HG03439 (cell line): Measurements from ENCODE around the gene LRRK1.

Experiments
- ATAC-seq: cut with Tn5 transposase; IDR thresholded peaks from one replicate; pipeline ENCODE4 v1.9.1; 2021; ENCODE audit warnings: mild to moderate bottlenecking, moderate library complexity; ENCODE audit not compliant: unreplicated experiment

Gene LRRK1

DNA sequence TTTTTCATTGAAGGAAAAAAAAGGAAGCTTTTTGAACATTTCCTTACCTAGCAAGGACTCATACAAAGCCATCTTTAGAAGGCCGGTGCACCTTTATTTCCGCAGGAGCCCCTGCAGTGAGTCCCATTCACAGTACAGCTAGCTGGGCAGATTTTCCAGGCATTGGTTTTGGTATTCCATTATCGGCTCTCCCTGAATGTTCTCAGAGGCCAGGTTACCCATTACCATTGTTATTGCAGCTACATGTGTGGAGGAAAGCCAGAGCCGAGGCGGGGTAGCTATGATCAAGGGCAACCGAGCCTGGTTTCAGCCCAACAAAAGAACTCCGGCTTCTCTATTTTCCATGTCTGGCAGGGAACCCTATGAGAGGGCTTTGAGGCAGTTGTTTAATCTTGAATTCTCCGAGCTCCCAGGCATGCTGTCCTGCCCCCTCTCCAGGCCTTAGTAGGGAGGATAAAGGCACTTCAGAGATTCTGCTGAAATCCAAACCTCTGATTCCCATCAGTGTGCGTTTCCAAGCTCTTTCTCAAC is 100.3 kb downstream of the LRRK1 start:
- no peak for ATAC-seq

DNA sequence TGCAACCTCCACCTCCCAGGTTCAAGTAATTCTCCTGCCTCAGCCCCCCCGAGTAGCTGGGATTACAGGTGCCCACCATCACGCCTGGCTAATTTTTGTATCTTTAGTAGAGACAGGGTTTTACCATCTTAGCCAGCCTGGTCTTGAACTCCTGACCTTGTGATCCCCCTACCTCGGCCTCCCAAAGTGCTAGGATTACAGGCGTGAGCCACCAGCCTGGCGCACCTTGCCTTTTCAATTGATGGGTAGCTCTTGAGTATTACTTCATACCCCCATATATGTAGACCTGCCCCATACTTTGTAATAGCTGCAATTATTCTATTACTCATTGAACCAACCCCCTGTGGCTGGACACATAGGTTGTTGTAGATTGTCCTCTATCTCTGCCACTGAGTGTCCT is 101.3 kb downstream of the LRRK1 start:
- ATAC-seq: no peak

- ATAC-seq: no peak
These were observed 101.8 kb downstream of the LRRK1 start for GRCh38 chr15:101020945-101021344.

- ATAC-seq: no peak
These were observed 103.1 kb downstream of the LRRK1 start for GRCh38 chr15:101022306-101022705.

DNA sequence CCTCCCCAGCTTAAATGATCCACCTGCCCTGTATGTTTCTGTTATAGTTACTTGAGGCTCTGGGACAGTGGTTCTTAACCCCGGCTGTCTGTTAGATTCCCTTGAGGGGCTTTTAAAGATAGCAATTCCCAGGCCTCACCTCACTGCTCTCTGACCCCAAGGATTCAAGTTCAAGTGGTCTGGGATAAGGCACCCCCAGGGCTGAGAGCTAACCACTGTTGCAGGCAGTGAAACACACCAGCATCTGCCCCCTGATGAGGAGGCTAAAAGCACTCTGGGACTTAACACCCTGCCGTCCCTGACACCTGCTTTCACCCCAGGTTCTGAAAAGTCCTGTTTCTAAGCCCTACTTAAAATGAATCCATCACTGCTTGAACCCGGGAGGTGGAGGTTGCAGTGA is 103.7 kb downstream of the LRRK1 start:
- no peak for ATAC-seq

DNA sequence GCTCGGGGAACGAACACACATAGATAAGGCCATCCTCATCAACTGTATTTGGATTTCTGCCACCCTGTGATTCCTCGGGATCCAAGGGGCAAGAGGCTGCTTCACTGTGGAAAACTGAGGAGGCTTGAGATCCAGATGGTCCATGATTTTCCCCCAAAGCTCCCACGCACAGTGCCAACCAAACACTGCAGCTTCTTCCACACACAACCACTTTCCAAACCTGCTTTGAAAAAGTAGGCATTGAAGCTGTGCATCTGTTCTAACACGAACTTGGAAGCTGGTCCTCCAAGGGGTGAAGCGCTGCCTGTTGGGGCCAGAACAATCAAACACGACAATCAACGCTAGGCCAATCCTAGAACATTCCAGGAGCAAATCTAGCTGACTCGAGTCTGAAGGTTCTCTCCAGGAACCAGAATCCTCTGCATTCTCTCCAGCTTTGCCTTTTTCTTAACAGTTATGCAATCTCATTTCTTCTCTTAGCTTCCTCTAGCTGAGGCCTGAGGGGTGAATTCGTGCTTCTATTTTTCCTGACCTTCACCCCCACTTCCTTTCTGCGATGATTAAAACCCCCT is 104.4 kb downstream of the LRRK1 start:
- ATAC-seq: no peak

DNA sequence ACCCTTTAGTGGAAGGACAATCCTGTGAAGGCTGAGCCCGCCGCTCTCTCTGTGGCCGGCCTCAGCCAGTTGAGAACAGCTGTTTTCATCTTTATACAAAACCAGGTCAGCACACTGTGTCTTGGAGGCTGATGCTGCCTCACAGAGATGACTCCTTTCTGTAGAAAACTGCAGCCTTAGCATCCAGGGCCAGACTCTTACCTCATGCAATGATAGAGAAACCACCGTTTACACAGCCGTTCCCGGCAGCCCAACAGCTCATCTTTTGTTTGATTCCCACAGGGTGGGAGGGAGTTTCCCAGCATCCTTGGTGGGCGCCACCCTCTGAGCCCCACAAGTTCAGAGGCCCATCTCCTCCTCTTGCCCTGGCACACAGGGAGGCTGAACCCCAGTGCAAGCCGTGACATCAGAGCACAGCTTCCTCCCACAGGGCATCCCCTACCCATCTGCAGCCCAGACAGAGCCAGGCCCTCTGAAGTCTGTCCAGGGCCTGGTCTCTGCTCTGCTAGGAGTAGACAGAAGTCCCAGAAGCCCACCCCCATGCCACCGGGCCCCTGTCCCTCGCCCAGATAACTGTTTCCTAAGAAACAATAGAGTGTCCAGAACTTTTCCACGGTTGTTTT is 105.0 kb downstream of the LRRK1 start:
- ATAC-seq: no peak

GRCh38 chr15:101024706-101025500 is 105.7 kb downstream of the LRRK1 start:
- ATAC-seq: no peak

DNA sequence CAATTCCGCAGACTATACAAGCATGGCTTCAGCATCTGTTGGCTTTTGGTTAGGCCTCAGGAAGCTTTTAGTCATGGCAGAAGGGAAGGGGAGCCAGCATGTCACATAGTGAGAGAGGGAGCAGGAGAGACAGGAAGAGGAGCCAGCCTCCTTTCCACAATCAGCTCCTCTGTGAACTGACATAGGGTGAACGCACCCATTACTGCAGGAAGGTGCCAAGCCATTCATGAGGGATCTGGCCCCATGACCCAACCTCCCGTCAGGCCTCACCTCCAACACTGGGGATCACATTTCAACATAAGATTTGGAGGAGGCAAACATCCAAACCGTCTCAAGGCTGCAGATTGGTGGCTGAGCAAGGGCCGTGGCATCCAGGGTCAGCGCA is 106.3 kb downstream of the LRRK1 start:
- no peak for ATAC-seq

DNA sequence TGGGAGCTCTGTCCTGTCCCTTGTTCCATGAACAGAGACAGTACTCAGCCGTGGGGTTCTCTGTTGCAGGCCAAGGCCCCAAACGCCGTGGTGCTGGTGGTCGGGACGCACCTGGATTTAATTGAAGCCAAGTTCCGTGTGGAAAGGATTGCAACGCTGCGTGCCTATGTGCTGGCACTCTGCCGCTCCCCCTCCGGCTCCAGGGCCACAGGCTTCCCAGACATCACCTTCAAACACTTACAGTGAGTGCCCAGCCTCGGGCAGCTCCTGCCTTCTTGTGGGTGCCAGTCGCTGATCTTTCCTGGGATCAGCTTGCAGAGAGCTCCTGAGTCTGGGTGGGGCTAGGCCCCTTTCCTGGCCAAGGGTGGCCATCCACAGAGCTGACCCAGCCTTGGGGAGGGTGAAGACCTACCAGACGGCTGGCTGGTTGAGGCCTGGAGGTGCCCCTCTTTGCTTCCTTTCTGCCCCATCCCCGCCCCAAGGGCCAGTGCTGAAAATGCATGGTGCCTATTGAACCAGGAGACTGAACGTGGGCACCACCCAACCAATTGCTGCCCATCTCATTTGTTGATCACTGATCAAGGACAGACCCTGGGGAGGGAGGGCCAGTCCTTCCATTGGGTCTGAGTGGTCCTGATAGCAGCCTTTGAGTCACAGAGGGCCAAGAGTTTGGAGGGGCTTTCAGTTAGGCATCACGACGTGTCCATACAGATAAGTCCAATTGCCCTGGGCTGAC is 106.9 kb downstream of the LRRK1 start:
- ATAC-seq: no peak

DNA sequence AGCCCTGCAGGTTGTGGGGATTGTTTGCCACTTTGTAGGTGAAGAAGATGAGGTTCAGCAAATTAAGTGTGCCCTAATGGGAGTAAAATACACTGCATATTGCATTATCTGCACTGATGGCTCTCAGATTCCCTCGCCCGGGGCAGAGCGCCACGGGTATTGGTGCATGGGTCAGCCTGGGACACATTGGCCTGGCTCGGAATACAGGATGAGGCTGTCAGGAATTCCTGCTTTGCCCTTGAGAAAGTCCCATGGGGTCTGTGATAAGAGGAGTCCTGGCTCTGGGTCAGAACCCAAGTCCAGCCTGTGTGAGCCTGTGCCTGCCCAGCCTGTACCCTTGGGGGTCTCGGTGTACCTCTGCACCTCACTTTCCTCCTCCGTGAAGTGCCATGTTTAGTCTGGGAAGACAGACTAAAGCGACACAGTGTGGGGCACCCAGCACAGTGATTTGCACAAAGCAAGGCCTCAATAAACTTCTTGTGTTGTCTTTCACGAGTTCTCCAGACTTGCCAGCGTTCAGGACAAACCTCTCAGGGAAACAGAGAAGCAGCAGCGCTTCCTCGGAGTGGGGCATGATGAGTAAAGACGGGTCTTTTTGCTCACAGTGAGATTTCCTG is 107.6 kb downstream of the LRRK1 start:
- ATAC-seq: no peak

GRCh38 chr15:101027273-101027901 is 108.2 kb downstream of the LRRK1 start:
- ATAC-seq: no peak

DNA sequence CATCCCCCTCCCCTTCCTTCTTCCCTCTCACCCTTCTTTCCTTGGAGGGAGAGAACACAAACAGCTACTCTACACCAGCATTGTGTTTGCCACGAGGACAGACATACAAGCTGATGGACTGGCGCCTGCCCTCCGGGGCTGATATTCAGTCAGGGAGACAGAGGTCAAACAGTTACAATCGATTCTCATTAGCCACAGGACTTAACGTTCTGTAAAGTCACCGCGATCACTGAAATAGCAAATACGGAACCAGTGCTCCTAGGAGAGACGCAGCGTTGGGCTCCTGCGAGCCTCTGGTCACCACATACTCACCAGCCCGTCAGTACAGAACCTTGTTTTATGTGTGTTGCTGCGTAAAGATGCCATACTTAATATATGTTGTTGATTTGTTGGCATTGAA is 108.8 kb downstream of the LRRK1 start:
- no peak for ATAC-seq

DNA sequence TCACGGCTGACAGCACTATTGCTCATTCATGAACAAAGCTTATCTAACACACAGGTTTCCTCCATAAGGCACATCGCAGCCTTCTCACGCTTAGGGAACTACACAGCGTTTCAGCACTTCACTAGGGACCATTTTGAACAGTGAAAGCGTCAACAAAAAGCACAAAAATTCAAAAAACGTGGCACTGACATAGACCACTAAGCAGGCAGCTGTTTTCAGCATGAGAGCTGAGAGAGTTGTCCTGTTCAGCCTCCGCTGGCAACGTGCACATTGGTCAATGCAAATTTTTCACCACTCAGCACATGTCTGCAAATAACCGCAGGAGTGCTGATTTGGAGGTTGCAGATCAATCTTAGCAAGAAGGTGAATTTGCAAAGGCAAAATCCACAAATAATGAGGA is 109.2 kb downstream of the LRRK1 start:
- no peak for ATAC-seq

GRCh38 chr15:101028772-101029438 is 109.7 kb downstream of the LRRK1 start:
- no peak for ATAC-seq

DNA sequence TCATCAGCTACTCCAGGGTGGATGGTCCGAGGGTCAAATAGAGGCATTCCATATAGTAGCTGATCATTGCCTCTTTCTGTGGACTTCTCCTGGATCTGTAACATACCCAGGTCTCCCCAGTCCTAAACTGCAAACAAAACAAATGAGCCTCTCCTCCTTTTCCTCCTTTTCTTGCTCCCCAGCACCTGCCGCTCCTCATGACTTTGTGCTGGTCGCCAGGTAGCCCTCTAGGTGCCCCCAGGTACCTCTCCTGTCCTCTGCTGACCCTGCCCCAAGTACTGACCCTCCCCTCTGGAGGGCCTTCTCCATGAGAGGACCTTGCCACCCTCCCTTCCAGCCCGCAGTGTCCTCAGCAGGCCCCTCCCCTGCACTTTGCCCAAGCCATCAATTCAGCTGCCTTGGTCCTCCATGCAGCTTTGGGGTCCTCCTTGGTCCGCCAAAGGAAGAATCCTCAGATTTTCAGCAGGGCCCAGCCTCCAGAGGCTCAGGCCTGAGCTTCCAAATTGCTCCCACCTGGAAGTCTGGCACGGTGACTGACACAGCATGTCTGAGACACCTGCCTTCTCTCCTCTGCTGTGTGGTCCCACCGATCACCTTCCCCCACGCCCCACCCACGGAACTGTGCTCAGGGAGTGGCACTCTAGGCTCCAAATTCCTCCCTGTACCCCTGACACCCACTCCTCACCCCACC is 111.0 kb downstream of the LRRK1 start:
- no peak for ATAC-seq

- ATAC-seq: no peak
These were observed 112.1 kb downstream of the LRRK1 start for GRCh38 chr15:101031213-101031612.

DNA sequence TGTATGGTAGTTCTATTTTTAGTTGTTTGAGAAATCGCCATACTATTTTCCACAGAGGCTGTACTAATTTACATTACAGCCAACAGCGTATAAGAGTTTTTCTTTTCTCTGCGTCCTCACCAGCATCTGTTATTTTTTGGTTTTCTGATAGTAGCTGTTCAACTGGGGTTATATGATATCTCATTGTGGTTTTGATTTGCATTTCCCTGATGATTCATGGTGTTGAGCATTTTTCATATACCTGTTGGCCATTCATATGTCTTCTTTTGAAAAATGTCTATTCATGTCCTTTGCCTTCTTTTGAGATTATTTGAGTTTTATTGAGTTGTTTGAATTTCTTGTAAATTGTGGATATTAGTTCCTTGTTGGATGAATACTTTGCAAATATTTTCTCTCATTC is 114.6 kb downstream of the LRRK1 start:
- no peak for ATAC-seq

DNA sequence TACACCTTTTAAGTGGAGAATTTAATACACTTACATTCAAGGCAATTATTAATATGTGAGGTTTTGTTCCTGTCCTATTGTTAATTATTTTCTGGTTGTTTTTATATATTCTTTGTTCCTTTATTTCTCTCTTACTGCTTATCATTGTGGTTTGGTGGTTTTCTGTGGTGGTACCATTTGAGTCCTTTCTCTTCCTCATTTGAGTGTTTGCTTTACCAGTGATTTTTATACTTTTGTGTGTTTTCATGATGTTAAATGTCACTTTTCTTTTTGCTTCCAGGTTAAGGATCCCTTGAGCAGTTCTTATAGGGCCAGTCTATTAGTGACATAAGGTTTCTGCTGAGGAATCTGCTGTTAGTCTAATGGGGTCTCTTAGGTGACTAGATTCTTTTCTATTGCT is 116.5 kb downstream of the LRRK1 start:
- ATAC-seq: no peak
